HG02970 (cell line): ENCODE data around the gene OR2S2.
"Not testable (repeated sequence)": the region's sequence is repeated elsewhere in the genome, so short reads cannot be mapped to it uniquely, and the experiment has no call there.

Experiments
- ATAC-seq: cut with Tn5 transposase; IDR thresholded peaks from one replicate; pipeline ENCODE4 v1.9.1; 2021; ENCODE audit warnings: mild to moderate bottlenecking, moderate library complexity, moderate number of reproducible peaks; ENCODE audit not compliant: unreplicated experiment, low FRiP score

Gene OR2S2

DNA sequence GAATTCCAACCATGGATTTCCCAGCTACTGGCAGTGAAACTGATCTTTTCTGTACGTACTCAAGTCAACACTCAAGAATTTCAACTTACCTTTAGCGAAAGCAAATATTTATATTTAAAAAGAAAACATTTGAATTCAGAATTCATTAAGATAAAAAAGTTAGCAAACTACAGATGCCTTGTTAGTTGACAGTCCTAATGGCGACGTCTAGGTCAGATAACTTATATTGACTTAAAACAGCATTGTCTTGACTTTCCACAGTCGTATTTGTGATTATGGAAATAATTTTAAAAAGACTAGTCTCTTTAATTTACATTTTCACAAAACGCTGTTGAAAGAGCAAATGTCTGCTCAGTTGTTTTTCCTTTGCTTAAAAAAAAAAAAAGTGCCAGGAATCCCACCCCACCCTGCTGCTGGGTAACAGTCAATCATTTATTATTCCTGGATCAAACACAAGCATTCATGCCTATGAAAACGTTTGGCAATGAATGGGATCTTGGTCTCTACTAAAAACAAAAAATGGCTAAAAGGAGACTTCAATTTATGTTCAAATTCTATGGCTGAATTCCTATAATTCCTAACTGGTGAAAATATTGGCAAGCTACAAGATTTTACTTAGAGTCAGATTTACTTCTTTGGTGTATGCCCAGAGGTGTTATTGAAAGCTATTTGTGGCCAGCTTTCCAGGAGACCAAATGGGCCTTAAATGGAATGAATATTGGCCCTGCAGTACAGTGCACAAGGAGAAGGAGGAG, 22.0 kb downstream of the OR2S2 start:
- ATAC-seq = no peak

DNA sequence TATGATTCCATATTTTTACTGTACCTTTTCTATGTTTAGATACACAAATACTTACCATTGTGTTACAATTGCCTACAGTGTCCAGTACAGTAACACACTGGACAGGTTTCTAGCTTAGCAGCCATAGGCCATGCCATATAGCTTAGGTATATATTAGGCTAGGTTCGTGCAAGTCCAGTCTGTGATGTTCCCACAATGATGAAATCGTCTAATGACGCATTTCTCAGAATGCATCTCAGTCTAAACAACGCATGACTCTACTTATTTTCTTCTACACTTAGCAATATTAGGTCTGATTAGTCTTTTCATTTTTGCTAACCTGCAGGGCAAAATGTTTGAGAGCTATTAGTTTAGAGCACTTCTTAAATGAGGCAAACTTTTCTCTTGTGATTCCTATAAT, 22.7 kb downstream of the OR2S2 start:
- ATAC-seq = no peak

DNA sequence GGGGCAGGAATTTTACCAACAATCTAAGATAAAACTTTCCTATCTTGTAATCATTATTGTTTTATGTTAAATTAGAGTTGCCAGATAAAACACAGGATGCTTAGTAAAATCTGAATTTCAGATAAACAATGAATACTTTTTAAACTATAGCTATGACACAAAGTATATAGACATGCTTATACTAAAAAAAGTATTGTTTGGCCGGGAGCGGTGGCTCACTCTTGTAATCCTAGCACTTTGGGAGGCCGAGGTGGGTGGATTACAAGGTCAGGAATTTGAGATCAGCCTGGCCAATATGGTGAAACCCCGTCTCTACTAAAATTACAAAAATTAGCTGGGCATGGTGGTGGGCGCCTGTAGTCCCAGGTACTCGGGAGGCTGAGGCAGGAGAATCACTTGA, 23.9 kb downstream of the OR2S2 start:
- not testable (repeated sequence) for ATAC-seq

DNA sequence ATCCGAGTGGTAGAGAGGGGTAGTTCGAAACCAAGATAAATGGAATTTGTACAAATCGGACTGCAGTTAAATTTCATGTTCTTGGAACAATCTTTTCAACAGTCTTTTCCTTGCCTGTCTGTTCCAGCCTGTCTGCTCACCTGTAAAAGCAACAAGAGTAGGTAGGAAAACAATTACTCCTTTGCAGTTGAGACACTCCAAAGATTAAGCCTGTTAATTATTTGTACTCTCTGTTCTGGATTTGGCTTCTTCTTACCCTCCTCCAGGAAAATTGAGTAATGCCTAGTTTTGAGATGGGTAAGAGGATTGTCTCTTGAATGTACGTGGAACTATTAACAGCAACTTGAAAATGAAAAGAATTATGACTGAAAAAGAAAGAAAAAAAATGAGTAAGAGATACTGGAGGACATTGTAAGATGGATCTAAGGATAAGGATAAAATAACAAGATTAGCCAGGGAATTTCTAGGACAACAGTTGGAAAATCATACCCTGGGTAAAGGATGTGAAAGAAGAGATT, 24.3 kb downstream of the OR2S2 start:
- no peak for ATAC-seq

DNA sequence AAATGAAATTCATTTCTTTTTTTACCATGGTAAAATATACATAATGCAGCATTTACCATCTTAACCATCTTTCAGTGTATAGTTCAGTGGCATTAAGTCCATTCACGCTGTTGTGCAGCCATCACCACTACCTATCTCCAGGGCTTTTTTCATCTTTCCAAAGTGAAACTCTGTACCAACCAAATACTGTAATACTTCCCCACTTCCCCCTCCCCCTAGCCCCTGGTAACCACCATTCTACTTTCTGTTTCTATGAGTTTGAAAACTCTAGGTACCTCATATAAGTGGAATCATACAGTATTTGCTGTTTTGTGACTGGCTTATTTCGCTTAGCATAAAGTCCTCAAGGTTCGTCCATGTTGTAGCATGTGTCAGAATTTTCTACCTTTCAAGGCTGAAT, 25.2 kb downstream of the OR2S2 start:
- no peak for ATAC-seq

DNA sequence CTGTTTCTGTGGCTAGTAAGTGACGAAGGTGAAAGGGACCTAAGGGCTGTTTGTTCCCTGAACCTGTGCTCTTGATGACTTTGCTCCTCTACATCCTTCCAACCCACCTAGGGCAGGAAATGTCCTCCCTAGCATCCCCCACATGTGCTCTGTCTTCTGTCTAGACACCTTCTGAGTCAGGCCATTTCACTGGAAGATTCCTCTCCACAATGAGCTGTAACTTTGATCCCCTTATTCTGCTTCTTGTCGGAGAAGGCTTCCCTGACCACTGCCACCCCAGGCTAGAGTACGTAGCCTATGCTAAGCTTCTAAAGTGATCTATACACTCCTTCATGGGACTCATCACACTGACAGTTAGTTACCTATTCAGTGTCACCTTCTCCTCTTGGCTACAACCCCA, 27.0 kb downstream of the OR2S2 start:
- ATAC-seq = no peak

DNA sequence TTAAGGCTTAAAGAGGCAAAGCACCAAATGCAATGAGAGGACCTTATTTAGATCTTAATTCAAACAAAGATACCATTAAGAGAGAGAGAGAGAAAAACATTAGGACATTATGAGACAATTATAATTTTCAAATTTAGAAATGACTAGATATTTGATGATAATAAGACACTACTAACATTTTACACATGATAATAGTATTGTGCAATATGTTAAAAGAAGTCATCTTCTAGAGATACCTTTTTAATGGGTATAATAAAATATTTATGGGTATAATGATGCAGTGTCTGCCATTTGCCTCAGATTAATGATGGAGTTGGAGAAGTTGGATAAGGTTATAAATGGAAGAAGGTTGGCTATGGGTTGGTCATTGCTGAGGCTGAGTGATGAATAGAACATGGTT, 27.4 kb downstream of the OR2S2 start:
- no peak for ATAC-seq

DNA sequence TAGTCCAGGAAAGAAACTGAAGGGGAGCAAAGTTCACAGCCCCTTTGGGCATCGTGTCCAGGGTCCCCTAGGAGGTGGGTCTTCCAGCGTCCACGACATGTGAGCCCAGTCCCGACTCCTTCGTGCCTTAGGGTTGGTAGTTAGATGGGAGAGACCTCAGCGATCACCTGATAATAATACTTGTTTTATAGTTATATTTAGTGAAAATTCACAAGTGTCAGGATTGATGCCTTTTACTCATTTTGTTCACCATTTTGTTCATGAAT, 28.6 kb downstream of the OR2S2 start:
- ATAC-seq = no peak

DNA sequence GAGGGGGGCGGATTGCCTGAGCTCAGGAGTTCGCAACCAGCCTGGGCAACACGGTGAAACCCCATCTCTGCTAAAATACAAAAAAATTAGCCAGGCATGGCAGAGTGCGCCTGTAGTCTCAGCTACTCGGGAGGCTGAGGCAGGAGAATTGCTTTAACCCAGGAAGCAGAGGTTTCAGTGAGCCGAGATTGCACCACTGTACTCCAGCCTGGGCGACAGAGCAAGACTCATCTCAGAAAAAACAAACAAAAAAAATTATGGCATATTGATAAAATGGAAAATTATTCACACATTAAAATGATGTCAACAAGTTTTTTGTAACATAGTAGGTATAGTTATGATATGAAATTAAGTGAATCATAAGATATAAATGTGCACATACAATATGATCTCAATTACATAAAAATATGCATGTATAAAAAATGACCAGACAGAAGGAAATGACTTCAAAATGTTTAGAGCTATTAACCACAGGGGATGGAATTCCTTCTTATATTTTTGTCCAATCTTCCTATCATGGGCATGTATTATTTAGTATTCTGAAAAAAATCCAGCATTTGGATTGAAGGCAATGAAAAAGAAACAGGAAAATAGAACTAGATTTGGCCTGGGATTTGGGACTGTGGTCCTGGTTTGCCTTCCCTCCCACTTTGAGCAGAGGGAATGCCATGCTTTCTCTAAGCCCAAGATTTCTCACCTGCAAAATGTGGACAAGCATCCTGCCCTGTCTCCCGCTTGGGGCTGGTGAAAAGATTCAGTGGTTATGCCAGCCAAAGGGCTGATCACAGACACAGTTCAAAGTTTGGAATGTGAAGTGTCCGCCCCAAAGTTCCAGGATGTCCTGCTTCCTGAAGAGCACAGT, 29.1 kb downstream of the OR2S2 start:
- ATAC-seq = no peak

DNA sequence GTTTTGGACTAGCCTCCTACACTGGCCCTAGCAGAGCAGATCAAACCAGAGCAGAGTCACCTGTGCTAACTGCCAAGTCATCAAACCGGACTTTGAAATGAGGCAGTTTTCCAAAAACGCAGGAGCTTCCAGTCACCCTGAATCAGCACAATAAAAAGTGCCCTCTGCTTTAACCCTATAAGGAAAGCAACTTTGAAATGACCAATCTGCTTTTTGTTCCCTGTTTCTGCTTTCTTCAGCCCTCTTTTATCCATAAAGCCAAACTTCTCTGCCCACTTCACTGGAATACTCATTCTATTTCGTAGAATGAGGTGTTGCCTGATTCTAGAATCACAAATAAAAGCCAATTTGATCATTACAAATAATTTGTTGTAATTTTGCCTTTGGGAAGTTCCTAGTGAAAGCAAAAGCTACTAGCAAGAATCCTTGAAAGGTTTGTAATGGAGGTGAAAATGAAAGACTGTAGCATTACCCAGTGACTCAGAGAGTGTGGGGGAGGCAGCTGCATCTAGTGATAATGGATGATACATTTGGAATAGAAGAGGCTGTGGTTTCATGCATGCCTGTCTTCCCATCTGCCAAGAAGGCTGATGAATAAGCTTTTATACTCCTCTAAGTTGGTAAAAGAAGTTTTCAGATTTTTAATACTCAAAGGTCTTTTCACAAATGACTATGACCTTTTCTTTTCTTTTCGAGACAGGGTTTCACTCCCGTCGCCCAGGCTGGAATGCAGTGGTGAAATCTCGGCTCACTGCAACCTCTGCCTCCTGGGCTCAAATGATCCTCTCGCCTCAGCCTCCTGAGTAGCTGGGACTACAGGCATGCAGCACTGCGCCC, 33.8 kb downstream of the OR2S2 start:
- ATAC-seq = no peak

DNA sequence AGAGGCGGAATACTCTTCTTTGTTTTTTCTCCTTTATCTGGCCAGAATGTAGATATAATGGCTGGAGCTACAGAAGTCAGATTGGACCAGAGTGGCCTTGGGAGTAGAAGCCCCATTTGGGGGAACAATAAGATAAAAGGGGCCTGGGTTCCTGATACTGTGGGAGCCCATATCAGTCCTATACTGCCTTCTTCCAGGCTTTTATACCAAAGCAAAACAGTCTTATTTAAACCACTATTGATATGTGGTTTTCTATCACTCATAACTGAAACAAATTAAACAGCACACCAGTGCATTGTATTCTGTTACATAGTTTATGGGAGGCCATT, 34.4 kb downstream of the OR2S2 start:
- ATAC-seq = no peak

DNA sequence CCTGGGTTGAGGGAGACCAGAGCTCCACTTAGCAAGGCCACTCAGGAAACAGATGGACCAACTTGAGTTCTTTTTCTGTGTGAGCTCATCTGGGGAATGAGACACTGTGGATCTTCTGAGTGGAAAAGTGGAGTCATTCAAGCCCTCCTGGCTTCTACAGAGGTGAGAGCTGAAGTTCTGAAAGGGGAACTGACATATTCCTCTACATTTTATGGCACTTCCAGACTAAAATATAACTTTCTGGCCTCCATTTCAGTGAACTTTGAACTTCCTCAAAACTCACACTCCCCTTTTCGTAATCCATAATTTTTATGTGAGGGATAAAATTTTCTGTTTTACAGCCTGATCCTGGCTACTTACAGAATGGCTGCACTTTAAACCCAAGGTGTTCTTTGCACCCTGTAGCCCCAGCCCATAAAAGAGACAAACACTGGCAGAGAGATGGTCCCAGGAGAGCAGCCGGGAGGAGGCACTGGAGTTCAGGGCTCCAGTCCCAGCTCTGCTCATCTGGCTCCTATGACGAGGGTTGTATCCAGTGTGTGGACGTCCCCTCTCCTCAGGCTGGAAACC, 37.8 kb downstream of the OR2S2 start:
- no peak for ATAC-seq

DNA sequence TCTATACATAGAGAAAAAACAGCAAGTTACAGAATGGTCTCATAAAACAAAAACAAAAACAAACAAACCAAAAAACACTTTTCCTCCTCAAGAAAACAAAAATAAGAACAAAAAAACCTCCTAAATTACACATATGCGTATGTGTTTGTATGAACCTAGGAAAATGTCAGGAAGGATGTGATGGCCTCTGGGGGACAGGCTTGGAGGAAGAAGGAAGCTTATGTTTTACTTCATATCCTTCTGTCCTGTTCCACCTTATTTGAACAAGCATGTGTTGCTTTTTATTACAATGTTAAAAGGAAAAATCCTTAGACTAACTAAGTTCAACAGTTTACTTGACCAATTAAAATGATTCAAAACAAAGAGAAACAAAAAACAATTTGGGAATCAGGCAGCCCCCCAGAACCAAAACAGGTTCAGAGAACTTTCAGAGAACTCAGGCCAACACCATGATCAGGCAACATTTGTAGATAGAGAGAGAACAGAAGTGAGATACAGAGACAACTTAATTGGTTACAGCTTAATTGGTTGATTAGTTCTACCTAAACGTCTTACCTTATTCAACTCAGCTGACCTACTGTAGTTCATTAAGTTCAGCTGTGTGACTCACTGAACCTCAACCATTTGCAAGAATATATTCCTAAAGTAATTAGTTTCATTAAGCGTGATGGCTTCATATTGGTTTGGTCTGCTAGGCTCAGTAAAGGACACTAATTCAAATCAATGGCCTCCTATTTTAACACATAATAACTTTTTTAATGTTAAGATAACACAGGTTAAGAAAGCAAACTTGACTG, 38.5 kb downstream of the OR2S2 start:
- ATAC-seq = no peak

DNA sequence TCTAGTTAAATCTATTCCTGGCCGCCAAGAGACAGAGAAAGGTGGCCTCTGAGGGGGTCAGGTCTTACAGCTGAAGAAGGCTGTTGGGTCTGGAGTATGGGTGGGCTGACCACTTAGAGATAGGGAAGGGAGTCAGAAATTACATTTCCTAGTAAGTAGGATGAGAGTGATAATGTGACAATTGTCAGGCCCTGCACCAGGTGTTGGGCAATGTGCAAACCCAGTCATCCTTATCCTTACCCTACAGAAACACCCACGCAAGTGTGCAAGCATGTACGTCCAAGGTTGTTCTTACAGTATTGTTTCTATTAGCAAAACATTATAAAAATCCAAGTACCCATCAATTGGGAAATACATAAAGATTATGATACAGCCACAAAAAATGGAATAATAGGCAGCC, 39.2 kb downstream of the OR2S2 start:
- ATAC-seq = no peak

DNA sequence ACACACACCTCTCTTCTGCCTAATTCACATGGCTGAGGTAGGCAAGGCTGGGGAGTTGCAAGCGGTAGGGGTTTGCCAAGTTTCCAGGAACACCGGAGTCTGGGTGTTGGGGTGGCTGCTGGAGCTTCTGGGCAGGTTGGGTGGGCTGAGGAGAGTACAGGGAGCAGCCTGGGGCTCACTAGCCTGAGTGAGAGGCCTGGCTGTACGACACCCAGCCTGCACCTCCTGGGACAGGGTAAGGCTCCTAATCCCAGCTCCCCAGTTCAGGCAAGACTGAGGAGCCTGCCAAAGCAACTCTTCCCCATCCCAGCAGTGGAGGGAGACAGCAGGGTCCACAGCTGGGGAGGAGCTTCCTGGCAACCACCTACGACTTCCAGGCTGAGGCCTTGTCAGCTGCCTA, 40.7 kb downstream of the OR2S2 start:
- no peak for ATAC-seq

DNA sequence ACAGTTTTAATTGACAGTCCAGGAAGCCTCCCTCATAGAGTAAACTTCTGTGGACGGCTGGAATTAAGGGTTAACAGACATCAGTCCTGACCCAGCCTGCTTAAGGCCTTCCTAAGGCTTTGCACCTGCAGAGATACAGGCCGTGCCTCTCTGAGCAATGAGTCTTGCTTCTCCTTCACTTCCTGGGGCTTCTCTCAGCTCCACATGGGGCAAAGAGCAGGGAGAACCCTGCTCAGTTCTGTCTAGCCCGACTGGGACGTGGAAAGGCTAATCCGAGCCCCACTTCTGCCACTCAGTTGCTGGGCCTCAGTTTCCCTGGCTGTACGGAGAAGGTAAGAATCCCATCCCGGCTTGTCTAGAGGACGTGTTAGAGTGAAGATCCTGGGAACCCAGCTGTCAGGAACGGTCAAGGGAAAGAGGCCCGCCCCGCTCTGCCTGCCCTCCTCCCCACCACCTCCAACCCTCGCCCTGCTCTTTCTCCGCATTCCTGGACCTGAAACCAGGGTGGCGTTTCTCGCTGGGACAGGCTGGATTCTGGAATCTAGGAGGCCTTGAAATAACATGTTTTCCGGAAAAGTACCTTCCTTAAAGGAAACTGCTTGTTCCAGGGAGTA, 42.2 kb downstream of the OR2S2 start:
- ATAC-seq = no peak

DNA sequence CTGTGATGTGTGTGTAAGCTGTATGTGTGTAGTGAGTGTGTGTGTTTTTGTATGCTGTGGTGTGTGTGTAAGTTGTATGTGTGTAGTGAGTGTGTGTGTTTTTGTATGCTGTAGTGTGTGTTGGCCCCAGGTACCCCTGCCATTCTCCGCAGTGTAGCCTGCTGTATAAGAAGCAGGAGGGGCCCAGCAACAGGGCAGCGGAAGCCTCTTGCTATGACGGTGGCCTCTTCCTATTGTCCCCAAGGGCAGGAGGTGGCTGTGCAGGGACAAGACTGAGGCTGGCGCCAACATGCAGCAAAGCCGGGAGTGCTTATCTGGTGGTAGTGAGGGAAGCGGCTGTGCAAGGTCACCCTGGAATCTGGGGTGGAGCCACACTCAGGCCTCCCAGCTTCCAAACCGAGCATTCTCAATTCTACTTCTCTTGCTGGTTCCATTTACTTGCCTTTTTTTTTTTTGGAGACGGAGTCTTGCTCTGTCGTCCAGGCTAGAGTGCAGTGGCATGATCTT, 43.6 kb downstream of the OR2S2 start:
- no peak for ATAC-seq

DNA sequence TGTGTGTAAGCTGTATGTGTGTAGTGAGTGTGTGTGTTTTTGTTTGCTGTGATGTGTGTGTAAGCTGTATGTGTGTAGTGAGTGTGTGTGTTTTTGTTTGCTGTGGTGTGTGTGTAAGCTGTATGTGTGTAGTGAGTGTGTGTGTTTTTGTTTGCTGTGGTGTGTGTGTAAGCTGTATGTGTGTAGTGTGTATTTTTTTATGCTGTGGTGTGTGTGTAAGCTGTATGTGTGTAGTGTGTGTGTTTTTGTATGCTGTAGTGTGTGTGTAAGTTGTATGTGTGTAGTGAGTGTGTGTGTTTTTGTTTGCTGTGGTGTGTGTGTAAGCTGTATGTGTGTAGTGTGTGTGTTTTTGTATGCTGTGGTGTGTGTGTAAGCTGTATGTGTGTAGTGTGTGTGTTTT, 44.5 kb downstream of the OR2S2 start:
- ATAC-seq = not testable (repeated sequence)

DNA sequence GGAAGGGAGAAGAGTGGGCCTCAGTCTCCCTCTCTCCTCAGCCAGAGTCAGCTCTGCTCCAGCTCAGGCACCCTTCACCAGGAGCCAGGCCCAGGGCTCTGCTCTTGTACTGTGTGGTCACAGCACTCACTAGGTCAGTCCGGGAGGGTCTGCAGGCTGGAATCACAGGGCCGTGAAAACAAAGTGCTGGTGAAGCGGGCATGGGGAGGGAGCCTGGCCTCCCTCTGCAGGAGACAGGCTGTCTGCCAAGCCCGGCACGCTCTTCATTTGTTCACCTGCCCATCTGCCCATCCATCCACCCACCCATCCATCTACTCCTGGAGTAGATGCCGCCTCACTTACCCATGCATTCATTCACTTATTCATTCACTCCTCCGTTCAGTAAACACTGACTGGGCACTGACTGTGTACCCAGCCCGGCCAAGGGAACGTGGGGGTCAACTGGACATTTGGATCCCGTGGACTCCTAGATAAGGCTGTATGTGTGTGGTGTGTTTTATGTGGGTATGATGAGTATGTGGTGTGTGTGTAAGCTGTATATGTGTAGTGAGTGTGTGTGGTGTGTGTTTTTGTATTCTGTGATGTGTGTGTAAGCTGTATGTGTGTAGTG, 45.1 kb downstream of the OR2S2 start:
- ATAC-seq = no peak
